B cell (primary cell): ENCODE measurements around the gene EPHB4. TPM values are rescaled to one million over a fixed set of nuclear protein-coding genes. Genes with fewer than 3 reads are reported as not detected.

ENCODE experiments used
- ATAC-seq: fragments of 200-7000 bp; cut with Tn5 transposase; one replicate; pipeline ENCODE4 v1.10.0; 2021; ENCODE audit warnings: low read depth, mild to moderate bottlenecking, moderate number of reproducible peaks, moderate library complexity
- CTCF ChIA-PET: fragments of 350-600 bp; sonication (Branson Sonifier 250); formaldehyde crosslinking; loops from one replicate; lab custom pipeline; 2021; ENCODE audit warnings: antibody characterized with exemption, inconsistent platforms; lab: Charles Lee
- POLR2A ChIA-PET: fragments of 350-600 bp; sonication (Branson Sonifier 250); formaldehyde crosslinking; loops from one replicate; lab custom pipeline; 2021; ENCODE audit warnings: antibody characterized with exemption; lab: Charles Lee
- DNase-seq: peaks from one replicate; pipeline ENCODE4 v3.0.0; 2013
- H2AFZ ChIP-seq: 2 replicates; pipeline ENCODE4 v1.6.1; 2012; ENCODE audit warnings: mild to moderate bottlenecking, low read depth, low read length; ENCODE audit not compliant: insufficient read depth, poor library complexity, severe bottlenecking
- H3K27ac ChIP-seq, 2 donors: 1 replicate in 1 of 2; 2 replicates in 1 of 2; pipeline ENCODE4 v1.5.1; 2012 to 2013; ENCODE audit warnings: low read length in 2 of 2, mild to moderate bottlenecking in 2 of 2, moderate library complexity in 1 of 2
- H3K27me3 ChIP-seq, 4 experiments: fragments of 200-600 bp in 1 of 4; sonication (generic) in 1 of 4; replicated peaks in 1 of 4; 1 replicate in 2 of 4; 2 replicates in 2 of 4; pipeline versions ENCODE4 v1.6.1 to v1.7.0; 2013 to 2016; ENCODE audit warnings: low read length in 3 of 4, mild to moderate bottlenecking in 2 of 4, mixed read lengths in 1 of 4, moderate library complexity in 1 of 4; ENCODE audit not compliant: insufficient read depth in 4 of 4, control insufficient read depth in 3 of 4; ENCODE audit errors: control extremely low read depth in 1 of 4
- H3K36me3 ChIP-seq, 2 experiments: replicated peaks in 1 of 2; 1 replicate in 1 of 2; 2 replicates in 1 of 2; pipeline versions ENCODE4 v1.6.1 to v1.7.1; 2013; ENCODE audit warnings: low read length in 1 of 2; ENCODE audit not compliant: insufficient read depth in 2 of 2, control insufficient read depth in 1 of 2; ENCODE audit errors: control extremely low read depth in 1 of 2, extremely low read depth in 1 of 2
- H3K4me1 ChIP-seq, 2 donors: fragments of 200-600 bp in 1 of 2; sonication (generic) in 1 of 2; 1 replicate in 1 of 2; 2 replicates in 1 of 2; pipeline versions ENCODE4 v1.5.1 to v1.6.1; 2013 to 2017; ENCODE audit warnings: low read length in 2 of 2; ENCODE audit not compliant: control insufficient read depth in 2 of 2, insufficient read depth in 2 of 2
- H3K4me2 ChIP-seq: replicated peaks from 2 replicates; pipeline ENCODE3; 2012; ENCODE audit warnings: mild to moderate bottlenecking, low read depth, low read length; ENCODE audit not compliant: poor library complexity, severe bottlenecking
- H3K4me3 ChIP-seq, 5 experiments: fragments of 200-600 bp in 1 of 5; sonication (generic) in 1 of 5; 1 replicate in 3 of 5; 2 replicates in 2 of 5; pipeline versions ENCODE4 v1.5.1 to v1.7.0; 2011 to 2016; ENCODE audit warnings: low read length in 4 of 5, mild to moderate bottlenecking in 4 of 5, low read depth in 2 of 5, control low read depth in 1 of 5, moderate library complexity in 1 of 5; ENCODE audit not compliant: insufficient read depth in 1 of 5; ENCODE audit errors: control extremely low read depth in 1 of 5, extremely low read depth in 1 of 5
- H3K79me2 ChIP-seq: fragments of 200-600 bp; sonication (generic); one replicate; pipeline ENCODE4 v1.6.0; 2016; ENCODE audit warnings: low read length; ENCODE audit not compliant: control insufficient read depth, insufficient read depth
- H3K9ac ChIP-seq: fragments of 200-600 bp; sonication (generic); 2 replicates; pipeline ENCODE4 v1.6.1; 2017; ENCODE audit warnings: mild to moderate bottlenecking, low read length, moderate library complexity
- H3K9me3 ChIP-seq, 3 donors: one replicate each; pipeline versions ENCODE4 v1.6.1 to v1.7.1; 2013; ENCODE audit warnings: low read length in 2 of 3; ENCODE audit not compliant: control insufficient read depth in 2 of 3, insufficient read depth in 1 of 3; ENCODE audit errors: control extremely low read depth in 1 of 3
- H4K20me1 ChIP-seq: 2 replicates; pipeline ENCODE4 v1.6.0; 2012; ENCODE audit warnings: mild to moderate bottlenecking, low read length; ENCODE audit not compliant: insufficient read depth, control insufficient read depth, poor library complexity, severe bottlenecking
- H3K27ac Mint-ChIP-seq: one replicate; pipeline ENCODE4 v1.8.0; 2021; ENCODE audit warnings: mixed read lengths
- H3K27me3 Mint-ChIP-seq: one replicate; pipeline ENCODE4 v1.8.0; 2021; ENCODE audit warnings: mixed read lengths
- H3K4me1 Mint-ChIP-seq: one replicate; pipeline ENCODE4 v1.8.0; 2021; ENCODE audit warnings: mixed read lengths
- H3K4me3 Mint-ChIP-seq: one replicate; pipeline ENCODE4 v1.8.0; 2021; ENCODE audit warnings: mixed read lengths
- H3K9me3 Mint-ChIP-seq: one replicate; pipeline ENCODE4 v1.8.0; 2022; ENCODE audit warnings: mixed read lengths; ENCODE audit not compliant: insufficient read depth
- CTCF ChIP-seq: fragments of 200-600 bp; IDR thresholded peaks from one replicate; pipeline ENCODE4 v1.8.0; 2022; ENCODE audit warnings: antibody characterized with exemption, mild to moderate bottlenecking
- EZH2 ChIP-seq: IDR thresholded peaks from 2 replicates; pipeline ENCODE4 v1.6.1; 2012; ENCODE audit warnings: borderline replicate concordance, low read depth, mild to moderate bottlenecking, moderate library complexity, low read length; ENCODE audit not compliant: insufficient read depth, poor library complexity, severe bottlenecking
- WGBS: methylation state at CpG from one replicate; pipeline ENCODE4 v1.1.5; 2013; ENCODE audit warnings: missing lambda C conversion rate; ENCODE audit not compliant: insufficient coverage; 5-methylcytosine and 5-hydroxymethylcytosine counted together
- intact Hi-C: fragments of 100-400 bp; cut with micrococcal nuclease; formaldehyde crosslinking; loops from one replicate; pipeline ENCODE4 v1.10.0; 2022
- polyA plus RNA-seq: library from polyadenylated mRNA; depleted of rRNA; stranded (reverse); fragments of >200 nt; gene quantifications from 2 replicates; pipeline ENCODE4 v1.2.3, GENCODE V29; 2012
- total RNA-seq, 2 donors: library from RNA; stranded (reverse); fragments of 120-200 nt in 1 of 2; gene quantifications; 1 replicate in 1 of 2; 2 replicates in 1 of 2; pipeline versions ENCODE4 v1.2.3 to v1.2.4, GENCODE V29; 2013 to 2022

The EPHB4 gene
- total and polyA plus RNA-seq, 2 donors (not counting 1 experiment from before 2014, with no cell fraction given): 3.9 to 12.0 TPM

- H3K9me3 Mint-ChIP-seq: no peaks in the 10 kb centered on the region
- DNase-seq (peak; percentile 74), ATAC-seq (peak; percentile 13)
- Histone ChIP-seq H3K4me3 (no peak overlapping the region), H4K20me1 (no peaks in the 10 kb centered on the region), H3K27ac (no peak overlapping the region), H3K36me3 (no peaks in the 10 kb centered on the region), H3K27me3 (no peaks in the 10 kb centered on the region), H3K4me2 (peak overlapping the region; percentile 54), H3K79me2 (no peaks in the 10 kb centered on the region), H3K4me1 (peaks cover 28 to 35% of the 10 kb centered on the region in 2 donors), H3K9me3 (no peaks in the 10 kb centered on the region), H2AFZ (peak overlapping the region; percentile 65), H3K9ac (no peak overlapping the region)
- H3K27me3 Mint-ChIP-seq: peaks cover 2% of the 10 kb centered on the region
- ChIA-PET POLR2A (interaction anchor here (0.8 kb wide), 1 partner anchor 53 kb away, joined by 3 read pairs; the partner anchor contains the start of gene SLC12A9), CTCF (interaction anchor here (0.6 to 11.0 kb wide), 15 partner anchors 13 to 263 kb away, joined by 3 to 111 read pairs (median 3); partner anchors contain the start of genes POP7, SLC12A9, SRRT and UFSP1)
- peaks cover 40% of the 10 kb centered on the region for H3K4me1 Mint-ChIP-seq
- no peak for TF ChIP-seq EZH2
- peak; percentile 74 for TF ChIP-seq CTCF
- peak overlapping the region; percentile 42 for H3K4me3 Mint-ChIP-seq
- H3K27ac Mint-ChIP-seq: peak overlapping the region; percentile 80
- intact Hi-C loops: loop anchor here (1.0 kb wide), 1 partner anchor 53 kb away; the partner anchor contains the start of gene SLC12A9
- WGBS: 2% methylated on average over 10 of the region's 14 CpGs
These were observed 28.1 kb downstream of the EPHB4 start for GRCh38 chr7:100799037-100799896.

GRCh38 chr7:100794741-100795140 is 32.6 kb downstream of the EPHB4 start:
- no peak overlapping the region for H3K27ac Mint-ChIP-seq
- H4K20me1 ChIP-seq: no peaks in the 10 kb centered on the region
- TF ChIP-seq EZH2: no peak
- TF ChIP-seq CTCF: no peak
- ChIA-PET CTCF (no interaction called here), POLR2A (interaction anchor here (0.6 kb wide), 2 partner anchors 25 to 27 kb away, joined by 7 to 12 read pairs; no protein-coding TSS in a partner anchor)
- no peak overlapping the region for H2AFZ ChIP-seq
- no peak overlapping the region for H3K27ac ChIP-seq
- H3K9me3 ChIP-seq: peaks cover 0 to 2% (median 0%) of the 10 kb centered on the region in 3 donors
- H3K9me3 Mint-ChIP-seq: no peaks in the 10 kb centered on the region
- no peak overlapping the region for H3K4me3 Mint-ChIP-seq
- intact Hi-C loops: no loop called here
- no peak overlapping the region for H3K9ac ChIP-seq
- peaks cover 11 to 12% of the 10 kb centered on the region in 2 donors for H3K4me1 ChIP-seq
- H3K4me1 Mint-ChIP-seq: peaks cover 14% of the 10 kb centered on the region
- ATAC-seq (no peak), DNase-seq (no peak)
- no peak overlapping the region for H3K4me2 ChIP-seq
- H3K79me2 ChIP-seq: no peaks in the 10 kb centered on the region
- H3K4me3 ChIP-seq: no peak overlapping the region
- 60% methylated on average over 3 of the region's 3 CpGs for WGBS
- no peaks in the 10 kb centered on the region for H3K27me3 ChIP-seq
- H3K36me3 ChIP-seq: no peaks in the 10 kb centered on the region
- peaks cover 4% of the 10 kb centered on the region for H3K27me3 Mint-ChIP-seq
